ENCODE results near the gene C12orf43.

Gene C12orf43

GRCh38 chr12:121038861-121039668, 22.8 kb upstream of the C12orf43 start, which contains the start of gene OASL (continued):
- TF ChIP-seq MZF1 (tag by site-specific recombination; IDR thresholded peaks at IDR 0.05; ENCODE audit: borderline replicate concordance) = no peak
- TF ChIP-seq, protein P1, sequence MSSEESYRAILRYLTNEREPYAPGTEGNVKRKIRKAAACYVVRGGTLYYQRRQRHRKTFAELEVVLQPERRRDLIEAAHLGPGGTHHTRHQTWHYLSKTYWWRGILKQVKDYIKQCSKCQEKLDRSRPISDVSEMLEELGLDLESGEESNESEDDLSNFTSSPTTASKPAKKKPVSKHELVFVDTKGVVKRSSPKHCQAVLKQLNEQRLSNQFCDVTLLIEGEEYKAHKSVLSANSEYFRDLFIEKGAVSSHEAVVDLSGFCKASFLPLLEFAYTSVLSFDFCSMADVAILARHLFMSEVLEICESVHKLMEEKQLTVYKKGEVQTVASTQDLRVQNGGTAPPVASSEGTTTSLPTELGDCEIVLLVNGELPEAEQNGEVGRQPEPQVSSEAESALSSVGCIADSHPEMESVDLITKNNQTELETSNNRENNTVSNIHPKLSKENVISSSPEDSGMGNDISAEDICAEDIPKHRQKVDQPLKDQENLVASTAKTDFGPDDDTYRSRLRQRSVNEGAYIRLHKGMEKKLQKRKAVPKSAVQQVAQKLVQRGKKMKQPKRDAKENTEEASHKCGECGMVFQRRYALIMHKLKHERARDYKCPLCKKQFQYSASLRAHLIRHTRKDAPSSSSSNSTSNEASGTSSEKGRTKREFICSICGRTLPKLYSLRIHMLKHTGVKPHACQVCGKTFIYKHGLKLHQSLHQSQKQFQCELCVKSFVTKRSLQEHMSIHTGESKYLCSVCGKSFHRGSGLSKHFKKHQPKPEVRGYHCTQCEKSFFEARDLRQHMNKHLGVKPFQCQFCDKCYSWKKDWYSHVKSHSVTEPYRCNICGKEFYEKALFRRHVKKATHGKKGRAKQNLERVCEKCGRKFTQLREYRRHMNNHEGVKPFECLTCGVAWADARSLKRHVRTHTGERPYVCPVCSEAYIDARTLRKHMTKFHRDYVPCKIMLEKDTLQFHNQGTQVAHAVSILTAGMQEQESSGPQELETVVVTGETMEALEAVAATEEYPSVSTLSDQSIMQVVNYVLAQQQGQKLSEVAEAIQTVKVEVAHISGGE (tag by site-specific recombination; conservative IDR thresholded peaks at IDR 0.05; ENCODE audit: low read depth) = no peak
- TF ChIP-seq ZNF473 (tag by site-specific recombination; IDR thresholded peaks at IDR 0.05) = no peak
- TF ChIP-seq KLF9 (tag by site-specific recombination; IDR thresholded peaks at IDR 0.05; ENCODE audit: low read depth) = peak; percentile 73
- no peak for TF ChIP-seq TCF7L2 (IDR thresholded peaks at IDR 0.05; ENCODE audit: borderline replicate concordance, low read depth, low read length)
- no peak for TF ChIP-seq ZNF169 (tag by site-specific recombination; IDR thresholded peaks at IDR 0.05)
- no peak for TF ChIP-seq ZNF658 (tag by site-specific recombination; IDR thresholded peaks at IDR 0.05)
- no peak for TF ChIP-seq ZBTB21 (tag by site-specific recombination; IDR thresholded peaks at IDR 0.05)
- TF ChIP-seq ZNF514 (tag by site-specific recombination; IDR thresholded peaks at IDR 0.05) = no peak

DNA sequence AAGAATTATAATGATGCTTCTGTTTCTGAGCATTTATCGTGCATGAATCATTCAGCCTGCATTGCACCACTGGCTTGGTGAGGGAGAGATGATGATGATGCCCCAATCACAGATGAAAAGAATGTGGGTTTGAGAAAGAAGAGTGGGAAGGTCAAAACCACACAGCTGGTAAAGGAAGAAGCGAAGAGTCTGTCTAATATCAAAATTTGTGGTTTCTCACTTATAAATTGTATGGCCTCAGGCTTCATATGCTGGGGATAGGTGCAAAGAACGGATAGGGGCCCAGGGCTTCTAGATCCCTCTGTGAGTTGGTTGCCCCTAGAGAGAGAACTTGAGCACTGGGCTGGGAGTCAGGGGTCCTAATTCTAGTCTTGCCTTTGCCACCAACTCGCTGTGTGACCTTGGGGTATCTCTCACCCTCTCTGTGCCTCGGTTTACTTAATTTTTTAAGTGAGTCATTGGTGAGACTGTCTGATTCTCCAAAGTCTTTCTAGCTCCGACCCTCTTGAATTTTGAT, 20.6 kb upstream of the C12orf43 start:
- H3K4me1 ChIP-seq (ENCODE audit: control insufficient read depth, insufficient read depth, low read length) = no peaks in the 10 kb centered on the region
- TF ChIP-seq ZNF335 (tag by site-specific recombination; conservative IDR thresholded peaks at IDR 0.05) (no peak), ZNF514 (tag by site-specific recombination; IDR thresholded peaks at IDR 0.05) (no peak), SCRT2 (tag by site-specific recombination; IDR thresholded peaks at IDR 0.05) (no peak), ZNF76 (tag by site-specific recombination; IDR thresholded peaks at IDR 0.05; ENCODE audit: borderline replicate concordance, low read depth) (no peak), PBX3 (CRISPR knock-in tag; IDR thresholded peaks at IDR 0.05) (no peak), ZNF302 (tag by site-specific recombination; IDR thresholded peaks at IDR 0.05; ENCODE audit: low read depth) (no peak), KLF16 (tag by site-specific recombination; IDR thresholded peaks at IDR 0.05) (no peak)
- POLR2A ChIA-PET = no interaction called here
- H3K9me3 ChIP-seq (ENCODE audit: control insufficient read depth, insufficient read depth, low read depth, low read length) = no peaks in the 10 kb centered on the region
- CTCF ChIA-PET = no interaction called here
- no peak overlapping the region for H3K27ac ChIP-seq (ENCODE audit: extremely low read depth, low read depth, low read length)
- no peaks in the 10 kb centered on the region for H3K36me3 ChIP-seq (ENCODE audit: control insufficient read depth in 2 of 2, insufficient read depth in 1 of 2, low read length in 2 of 2)
- no peak overlapping the region for H3K4me3 ChIP-seq (ENCODE audit: low read depth, low read length)

DNA sequence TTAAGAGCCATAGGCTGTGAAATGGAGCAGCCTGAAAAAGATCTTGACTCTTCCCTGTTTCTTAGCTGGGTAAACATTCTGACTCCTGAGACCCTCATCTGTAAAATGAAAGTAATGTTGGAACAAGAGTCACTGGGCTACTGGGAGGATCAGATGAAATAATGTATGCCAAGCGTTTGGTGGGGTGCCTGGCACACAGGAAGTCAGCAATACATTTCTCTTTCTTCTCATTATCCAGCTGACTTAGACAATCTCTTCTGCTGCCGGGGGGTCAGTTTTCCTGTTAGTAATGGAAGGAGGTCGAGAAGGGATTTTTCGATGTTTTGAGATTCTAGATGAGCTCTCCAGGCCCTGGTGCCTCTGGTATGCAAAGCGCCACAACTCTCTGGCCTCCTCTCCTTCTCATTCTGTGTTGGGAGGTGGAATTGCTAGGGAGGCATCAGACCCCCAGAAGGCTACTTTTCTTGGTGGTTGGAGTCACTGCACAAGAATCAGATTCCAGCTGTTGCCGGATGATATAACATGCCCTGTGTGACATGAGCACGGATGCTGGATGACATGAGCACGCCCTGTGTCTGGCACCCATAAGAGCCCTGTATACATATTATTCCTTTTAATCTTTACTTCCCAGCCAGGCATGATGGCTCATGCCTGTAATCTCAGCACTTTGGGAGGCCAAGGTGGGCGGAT, 18.5 kb upstream of the C12orf43 start:
- TF ChIP-seq ZNF645 (tag by site-specific recombination; IDR thresholded peaks at IDR 0.05) (no peak), ZNF473 (tag by site-specific recombination; IDR thresholded peaks at IDR 0.05) (no peak), ZNF214 (tag by site-specific recombination; IDR thresholded peaks at IDR 0.05; ENCODE audit: borderline replicate concordance) (no peak), PATZ1 (tag by site-specific recombination; IDR thresholded peaks at IDR 0.05) (no peak)
- ChIA-PET CTCF (no interaction called here), POLR2A (no interaction called here)
- H3K27ac ChIP-seq (ENCODE audit: extremely low read depth, low read depth, low read length) = no peak overlapping the region
- no peaks in the 10 kb centered on the region for H3K9me3 ChIP-seq (ENCODE audit: control insufficient read depth, insufficient read depth, low read depth, low read length)
- no peaks in the 10 kb centered on the region for H3K36me3 ChIP-seq (ENCODE audit: control insufficient read depth in 2 of 2, insufficient read depth in 1 of 2, low read length in 2 of 2)
- H3K4me1 ChIP-seq (ENCODE audit: control insufficient read depth, insufficient read depth, low read length) = no peaks in the 10 kb centered on the region
- no peak overlapping the region for H3K4me3 ChIP-seq (ENCODE audit: low read depth, low read length)
